ENCODE results near the gene SDSL.

DNA sequence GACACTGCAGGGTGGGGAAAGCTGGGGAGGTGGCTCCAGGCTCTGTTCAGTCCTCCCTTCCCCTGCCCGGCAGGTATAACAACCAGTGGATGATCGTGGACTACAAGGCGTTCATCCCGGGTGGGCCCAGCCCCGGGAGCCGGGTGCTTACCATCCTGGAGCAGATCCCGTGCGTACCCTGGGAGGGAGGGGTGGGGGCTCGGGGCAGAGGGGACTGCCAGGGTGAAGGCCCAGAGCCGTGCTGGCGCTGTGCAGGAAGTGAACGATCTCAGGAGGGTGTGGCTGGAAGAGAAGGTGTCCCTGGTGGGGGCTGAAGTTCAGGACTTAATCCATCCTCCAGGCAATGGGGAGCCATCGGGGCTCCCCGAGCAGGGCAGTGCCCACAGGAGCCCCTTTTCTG, 37.4 kb upstream of the SDSL start:
- TF ChIP-seq EZH2 (IDR thresholded peaks at IDR 0.05; ENCODE audit: insufficient read depth, poor library complexity, severe bottlenecking) (no peak), EZH2phosphoT487 (IDR thresholded peaks at IDR 0.05; ENCODE audit: insufficient read depth, low read depth) (no peak)

Data from GM23248 (cell line).